Mesenchymal stem cell (in vitro differentiated cells and primary cell): ENCODE data around the gene SYF2.

Experiments used
- DNase-seq: peaks from one replicate; pipeline ENCODE4 v3.0.0-alpha.2; 2013
- H2AFZ ChIP-seq: one replicate; pipeline ENCODE4 v1.6.1; 2013; ENCODE audit warnings: low read depth, mild to moderate bottlenecking, control low read depth, inconsistent platforms, low read length, moderate library complexity
- H2AK5ac ChIP-seq: 2 replicates; pipeline ENCODE4 v1.6.1; 2013; ENCODE audit warnings: low read length, moderate library complexity, mild to moderate bottlenecking, inconsistent platforms; ENCODE audit not compliant: severe bottlenecking
- H2BK120ac ChIP-seq: one replicate; pipeline ENCODE4 v1.6.1; 2013; ENCODE audit warnings: low read depth, mild to moderate bottlenecking, inconsistent platforms, low read length, moderate library complexity
- H2BK12ac ChIP-seq, 2 experiments: one replicate each; pipeline ENCODE4 v1.6.1; 2013; ENCODE audit warnings: inconsistent platforms in 2 of 2, low read length in 2 of 2, mild to moderate bottlenecking in 2 of 2, moderate library complexity in 2 of 2, control low read depth in 1 of 2
- H2BK15ac ChIP-seq: one replicate; pipeline ENCODE4 v1.6.1; 2013; ENCODE audit warnings: mild to moderate bottlenecking, low read depth, inconsistent platforms; ENCODE audit not compliant: poor library complexity, severe bottlenecking
- H2BK5ac ChIP-seq: 2 replicates; pipeline ENCODE4 v1.6.1; 2013; ENCODE audit warnings: low read depth, mild to moderate bottlenecking, low read length, control low read depth, inconsistent platforms; ENCODE audit not compliant: poor library complexity, severe bottlenecking
- H3K14ac ChIP-seq, 2 experiments: one replicate each; pipeline ENCODE4 v1.6.1; 2013; ENCODE audit warnings: inconsistent platforms in 2 of 2, low read length in 2 of 2, control low read depth in 1 of 2, mild to moderate bottlenecking in 1 of 2, moderate library complexity in 1 of 2
- H3K18ac ChIP-seq, 2 experiments: one replicate each; pipeline ENCODE4 v1.6.1; 2013; ENCODE audit warnings: inconsistent platforms in 2 of 2, low read length in 2 of 2, control low read depth in 1 of 2, low read depth in 1 of 2, mild to moderate bottlenecking in 1 of 2
- H3K23ac ChIP-seq, 2 experiments: one replicate each; pipeline ENCODE4 v1.6.1; 2013; ENCODE audit warnings: inconsistent platforms in 2 of 2, low read length in 2 of 2, mild to moderate bottlenecking in 2 of 2, moderate library complexity in 2 of 2, control low read depth in 1 of 2
- H3K27ac ChIP-seq: 2 replicates; pipeline ENCODE4 v1.5.1; 2013; ENCODE audit warnings: mild to moderate bottlenecking, moderate library complexity, low read length, control low read depth, inconsistent platforms; ENCODE audit not compliant: poor library complexity, severe bottlenecking
- H3K27me3 ChIP-seq, 2 experiments: 2 replicates each; pipeline versions ENCODE4 v1.6.1 to v1.7.0; 2013; ENCODE audit warnings: low read length in 2 of 2, mild to moderate bottlenecking in 2 of 2, moderate library complexity in 2 of 2, control low read depth in 1 of 2, inconsistent platforms in 1 of 2; ENCODE audit not compliant: control insufficient read depth in 1 of 2, insufficient read depth in 1 of 2
- H3K36me3 ChIP-seq, 2 experiments: 2 replicates each; pipeline versions ENCODE4 v1.6.1 to v1.7.0; 2013; ENCODE audit warnings: low read length in 2 of 2, control low read depth in 1 of 2, inconsistent platforms in 1 of 2, low read depth in 1 of 2, mild to moderate bottlenecking in 1 of 2; ENCODE audit not compliant: insufficient read depth in 2 of 2, control insufficient read depth in 1 of 2
- H3K4ac ChIP-seq, 2 experiments: one replicate each; pipeline ENCODE4 v1.6.1; 2013; ENCODE audit warnings: inconsistent platforms in 2 of 2, low read length in 2 of 2, mild to moderate bottlenecking in 2 of 2, moderate library complexity in 2 of 2, control low read depth in 1 of 2, low read depth in 1 of 2
- H3K4me1 ChIP-seq: 2 replicates; pipeline ENCODE4 v1.6.1; 2013; ENCODE audit warnings: low read depth, low read length, control low read depth; ENCODE audit not compliant: control insufficient read depth, insufficient read depth
- H3K4me2 ChIP-seq: 2 replicates; pipeline ENCODE4 v1.6.1; 2013; ENCODE audit warnings: low read length, mild to moderate bottlenecking, inconsistent platforms; ENCODE audit not compliant: poor library complexity, severe bottlenecking
- H3K4me3 ChIP-seq, 2 experiments: 2 replicates each; pipeline versions ENCODE4 v1.5.1 to v1.7.0; 2013; ENCODE audit warnings: low read length in 2 of 2, mild to moderate bottlenecking in 2 of 2, control low read depth in 1 of 2, low read depth in 1 of 2; ENCODE audit not compliant: insufficient read depth in 1 of 2
- H3K79me1 ChIP-seq: replicated peaks from 2 replicates; pipeline ENCODE4 v1.6.1; 2013; ENCODE audit warnings: mild to moderate bottlenecking, control low read depth, low read length, inconsistent platforms; ENCODE audit not compliant: poor library complexity, severe bottlenecking
- H3K9ac ChIP-seq: 2 replicates; pipeline ENCODE4 v1.7.0; 2013; ENCODE audit warnings: mild to moderate bottlenecking, low read length, moderate library complexity
- H3K9me3 ChIP-seq: 2 replicates; pipeline ENCODE4 v1.7.0; 2013; ENCODE audit warnings: mild to moderate bottlenecking, low read length; ENCODE audit not compliant: control insufficient read depth
- H4K8ac ChIP-seq: one replicate; pipeline ENCODE4 v1.6.1; 2013; ENCODE audit warnings: inconsistent platforms, mild to moderate bottlenecking, low read length, moderate library complexity
- H4K91ac ChIP-seq: one replicate; pipeline ENCODE4 v1.6.1; 2013; ENCODE audit warnings: mild to moderate bottlenecking, low read length, inconsistent platforms
- WGBS: methylation state at CpG from one replicate; pipeline ENCODE4 v1.1.7; 2013; ENCODE audit warnings: mixed read lengths; 5-methylcytosine and 5-hydroxymethylcytosine counted together

Gene SYF2

GRCh38 chr1:25210728-25211127 is 21.6 kb downstream of the SYF2 start:
- Histone ChIP-seq H3K18ac (no peak overlapping the region), H3K4me1 (no peaks in the 10 kb centered on the region), H3K4me2 (no peak overlapping the region), H4K8ac (no peak overlapping the region), H3K4ac (no peak overlapping the region), H3K27ac (no peak overlapping the region), H3K4me3 (no peak overlapping the region), H3K79me1 (no peaks in the 10 kb centered on the region), H2BK5ac (no peak overlapping the region), H2AFZ (no peak overlapping the region), H2AK5ac (no peak overlapping the region), H3K14ac (no peak overlapping the region), H2BK120ac (no peak overlapping the region), H3K9me3 (no peaks in the 10 kb centered on the region), H3K23ac (no peak overlapping the region), H2BK12ac (no peak overlapping the region), H3K9ac (no peak overlapping the region), H3K36me3 (no peaks in the 10 kb centered on the region), H2BK15ac (no peak overlapping the region), H3K27me3 (peaks cover 19 to 28% of the 10 kb centered on the region in 2 experiments), H4K91ac (no peak overlapping the region)
- 44% methylated on average over 2 of the region's 3 CpGs for WGBS
- no peak for DNase-seq

DNA sequence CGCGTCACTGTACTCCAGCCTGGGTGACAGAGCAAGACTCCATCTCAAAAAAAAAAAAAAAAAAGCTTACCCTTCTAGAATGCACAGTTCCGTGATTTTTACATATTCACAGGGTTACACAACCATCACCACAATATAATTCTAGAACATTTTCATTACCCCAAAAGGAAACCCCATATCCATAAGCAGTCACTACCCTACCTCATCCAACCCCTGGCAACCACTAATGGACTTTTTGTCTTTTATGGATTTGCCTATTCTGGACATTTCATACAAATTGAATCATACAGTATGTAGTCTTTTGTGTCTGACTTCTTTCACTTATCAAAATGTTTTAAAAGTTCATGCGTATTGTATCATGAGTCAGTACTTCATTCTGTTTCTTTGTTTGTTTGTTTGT is 22.8 kb downstream of the SYF2 start:
- H3K79me1 ChIP-seq, result no peaks in the 10 kb centered on the region
- H2BK120ac ChIP-seq, result no peak overlapping the region
- H3K36me3 ChIP-seq, result no peaks in the 10 kb centered on the region
- H3K23ac ChIP-seq, result no peak overlapping the region
- H3K4ac ChIP-seq, result no peak overlapping the region
- H3K27me3 ChIP-seq, result peaks cover 25 to 36% of the 10 kb centered on the region in 2 experiments
- DNase-seq, result no peak
- no peak overlapping the region for H3K27ac ChIP-seq
- no peak overlapping the region for H3K18ac ChIP-seq
- no peak overlapping the region for H2AK5ac ChIP-seq
- H3K9ac ChIP-seq, result no peak overlapping the region
- H2AFZ ChIP-seq, result no peak overlapping the region
- no peak overlapping the region for H3K14ac ChIP-seq
- no peak overlapping the region for H2BK12ac ChIP-seq
- H2BK15ac ChIP-seq, result no peak overlapping the region
- H3K4me1 ChIP-seq, result no peaks in the 10 kb centered on the region
- H2BK5ac ChIP-seq, result no peak overlapping the region
- no peak overlapping the region for H4K91ac ChIP-seq
- no peaks in the 10 kb centered on the region for H3K9me3 ChIP-seq
- H3K4me2 ChIP-seq, result no peak overlapping the region
- no peak overlapping the region for H4K8ac ChIP-seq
- no peak overlapping the region for H3K4me3 ChIP-seq
- WGBS, result 85% methylated on average over 2 of the region's 4 CpGs

GRCh38 chr1:25208561-25209222 is 23.6 kb downstream of the SYF2 start:
- no peaks in the 10 kb centered on the region for H3K9me3 ChIP-seq
- H2AFZ ChIP-seq, result no peak overlapping the region
- no peak for DNase-seq
- no peak overlapping the region for H3K4me2 ChIP-seq
- H3K27ac ChIP-seq, result no peak overlapping the region
- H3K18ac ChIP-seq, result no peak overlapping the region
- H3K4ac ChIP-seq, result no peak overlapping the region
- peaks cover 25 to 36% of the 10 kb centered on the region in 2 experiments for H3K27me3 ChIP-seq
- H2BK15ac ChIP-seq, result no peak overlapping the region
- no peak overlapping the region for H2BK12ac ChIP-seq
- H3K4me1 ChIP-seq, result no peaks in the 10 kb centered on the region
- H2BK120ac ChIP-seq, result no peak overlapping the region
- H3K14ac ChIP-seq, result no peak overlapping the region
- no peak overlapping the region for H3K9ac ChIP-seq
- no peak overlapping the region for H4K91ac ChIP-seq
- H4K8ac ChIP-seq, result no peak overlapping the region
- H2AK5ac ChIP-seq, result no peak overlapping the region
- no peaks in the 10 kb centered on the region for H3K79me1 ChIP-seq
- no peak overlapping the region for H3K4me3 ChIP-seq
- WGBS, result 69% methylated on average over 2 of the region's 2 CpGs
- H2BK5ac ChIP-seq, result no peak overlapping the region
- H3K36me3 ChIP-seq, result no peaks in the 10 kb centered on the region
- H3K23ac ChIP-seq, result no peak overlapping the region

GRCh38 chr1:25208092-25208491 is 24.2 kb downstream of the SYF2 start:
- no peak overlapping the region for H3K4me2 ChIP-seq
- no peak overlapping the region for H3K23ac ChIP-seq
- H3K9me3 ChIP-seq, result no peaks in the 10 kb centered on the region
- H4K8ac ChIP-seq, result no peak overlapping the region
- no peak overlapping the region for H2AFZ ChIP-seq
- no peak overlapping the region for H2BK15ac ChIP-seq
- no peaks in the 10 kb centered on the region for H3K4me1 ChIP-seq
- no peak overlapping the region for H3K18ac ChIP-seq
- H3K4ac ChIP-seq, result no peak overlapping the region
- H3K9ac ChIP-seq, result no peak overlapping the region
- H3K27ac ChIP-seq, result no peak overlapping the region
- H2AK5ac ChIP-seq, result no peak overlapping the region
- peaks cover 25 to 36% of the 10 kb centered on the region in 2 experiments for H3K27me3 ChIP-seq
- H3K36me3 ChIP-seq, result no peaks in the 10 kb centered on the region
- H4K91ac ChIP-seq, result no peak overlapping the region
- H3K79me1 ChIP-seq, result no peaks in the 10 kb centered on the region
- H2BK5ac ChIP-seq, result no peak overlapping the region
- no peak overlapping the region for H3K14ac ChIP-seq
- H3K4me3 ChIP-seq, result no peak overlapping the region
- no peak overlapping the region for H2BK12ac ChIP-seq
- no peak for DNase-seq
- H2BK120ac ChIP-seq, result no peak overlapping the region
- WGBS, result 88% methylated on average over 1 of the region's 1 CpG
